Osteocyte (in vitro differentiated cells): ENCODE measurements around the gene UBR2. TPM values are rescaled to one million over a fixed set of nuclear protein-coding genes. Genes with fewer than 3 reads are reported as not detected.
"Not testable (repeated sequence)": the region's sequence is repeated elsewhere in the genome, so short reads cannot be mapped to it uniquely, and the experiment has no call there.

Experiments
- DNase-seq: peaks from one replicate; pipeline ENCODE4 v3.0.0; 2021; ENCODE audit warnings: mixed read lengths; ENCODE audit not compliant: unreplicated experiment; ENCODE audit errors: extremely low spot score
- H3K27ac Mint-ChIP-seq: one replicate; pipeline ENCODE4 v1.8.0; 2021; ENCODE audit warnings: mild to moderate bottlenecking, mixed read lengths; ENCODE audit not compliant: unreplicated experiment
- H3K27me3 Mint-ChIP-seq: one replicate; pipeline ENCODE4 v1.8.0; 2021; ENCODE audit warnings: mixed read lengths; ENCODE audit not compliant: unreplicated experiment
- H3K36me3 Mint-ChIP-seq: one replicate; pipeline ENCODE4 v1.8.0; 2021; ENCODE audit warnings: mixed read lengths; ENCODE audit not compliant: unreplicated experiment
- H3K4me1 Mint-ChIP-seq: one replicate; pipeline ENCODE4 v1.8.0; 2021; ENCODE audit warnings: mixed read lengths; ENCODE audit not compliant: unreplicated experiment
- H3K4me3 Mint-ChIP-seq: one replicate; pipeline ENCODE4 v1.8.0; 2021; ENCODE audit warnings: mild to moderate bottlenecking, moderate library complexity, mixed read lengths; ENCODE audit not compliant: unreplicated experiment
- H3K9me3 Mint-ChIP-seq: one replicate; pipeline ENCODE4 v1.8.0; 2021; ENCODE audit warnings: mixed read lengths; ENCODE audit not compliant: unreplicated experiment
- total RNA-seq: library from RNA; stranded (reverse); gene quantifications from 2 replicates; pipeline ENCODE4 v1.2.1, GENCODE V29; 2021
- TF ChIP-seq, protein P1 (sequence below): fragments of 200-600 bp; sonication (generic); IDR thresholded peaks from 2 replicates; pipeline ENCODE4 v1.5.0; 2021; ENCODE audit warnings: antibody characterized with exemption, mild to moderate bottlenecking, moderate library complexity

The UBR2 gene
- total RNA-seq, 1 donor from 2014 or later = 29.3 TPM

DNA sequence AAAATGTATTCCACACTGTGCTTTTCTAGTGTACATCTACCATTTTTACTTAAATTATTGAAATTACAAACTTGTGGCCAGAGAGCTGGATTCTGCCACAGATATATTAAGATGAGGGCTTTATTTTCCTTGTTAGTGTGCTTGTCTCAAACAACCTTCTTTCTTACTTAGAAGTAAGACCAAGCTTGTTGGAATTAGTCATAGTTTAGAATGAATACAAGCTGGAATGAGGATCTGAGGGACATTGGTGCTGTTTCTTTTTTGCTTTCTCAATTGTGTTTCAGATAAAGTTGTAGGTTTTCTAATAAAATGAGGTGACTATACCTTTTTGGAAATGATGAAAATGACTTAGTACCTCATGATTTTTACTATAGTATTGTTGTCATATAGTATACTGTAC, 40.3 kb downstream of the UBR2 start:
- no peaks in the 10 kb centered on the region for H3K27me3 Mint-ChIP-seq
- TF ChIP-seq, protein P1, sequence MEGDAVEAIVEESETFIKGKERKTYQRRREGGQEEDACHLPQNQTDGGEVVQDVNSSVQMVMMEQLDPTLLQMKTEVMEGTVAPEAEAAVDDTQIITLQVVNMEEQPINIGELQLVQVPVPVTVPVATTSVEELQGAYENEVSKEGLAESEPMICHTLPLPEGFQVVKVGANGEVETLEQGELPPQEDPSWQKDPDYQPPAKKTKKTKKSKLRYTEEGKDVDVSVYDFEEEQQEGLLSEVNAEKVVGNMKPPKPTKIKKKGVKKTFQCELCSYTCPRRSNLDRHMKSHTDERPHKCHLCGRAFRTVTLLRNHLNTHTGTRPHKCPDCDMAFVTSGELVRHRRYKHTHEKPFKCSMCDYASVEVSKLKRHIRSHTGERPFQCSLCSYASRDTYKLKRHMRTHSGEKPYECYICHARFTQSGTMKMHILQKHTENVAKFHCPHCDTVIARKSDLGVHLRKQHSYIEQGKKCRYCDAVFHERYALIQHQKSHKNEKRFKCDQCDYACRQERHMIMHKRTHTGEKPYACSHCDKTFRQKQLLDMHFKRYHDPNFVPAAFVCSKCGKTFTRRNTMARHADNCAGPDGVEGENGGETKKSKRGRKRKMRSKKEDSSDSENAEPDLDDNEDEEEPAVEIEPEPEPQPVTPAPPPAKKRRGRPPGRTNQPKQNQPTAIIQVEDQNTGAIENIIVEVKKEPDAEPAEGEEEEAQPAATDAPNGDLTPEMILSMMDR = no peak
- H3K36me3 Mint-ChIP-seq = peaks cover 17% of the 10 kb centered on the region
- H3K4me3 Mint-ChIP-seq = no peak overlapping the region
- H3K27ac Mint-ChIP-seq = no peak overlapping the region
- H3K4me1 Mint-ChIP-seq = no peaks in the 10 kb centered on the region
- no peaks in the 10 kb centered on the region for H3K9me3 Mint-ChIP-seq
- DNase-seq = no peak

DNA sequence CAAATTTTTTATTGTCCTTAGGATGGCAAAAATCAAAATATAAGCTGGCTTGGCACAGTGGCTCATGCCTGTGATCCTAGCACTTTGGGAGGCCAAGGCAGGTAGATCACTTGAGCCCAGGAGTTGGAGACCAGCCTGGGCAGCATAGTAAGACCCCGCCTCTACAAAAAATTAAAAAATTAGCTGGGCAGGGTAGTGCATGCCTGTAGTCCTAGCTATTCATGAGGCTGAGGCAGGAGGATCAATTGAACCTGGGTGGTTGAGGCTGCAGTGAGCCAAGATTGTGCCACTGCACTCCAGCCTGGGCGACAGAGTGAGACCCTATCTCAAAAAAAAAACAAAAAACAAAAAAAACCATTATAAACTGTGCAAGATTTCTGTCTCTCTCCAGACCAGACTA, 40.9 kb downstream of the UBR2 start:
- H3K27me3 Mint-ChIP-seq, H3K27ac Mint-ChIP-seq, H3K4me3 Mint-ChIP-seq, H3K9me3 Mint-ChIP-seq, H3K4me1 Mint-ChIP-seq, DNase-seq: not testable (repeated sequence)
- peaks cover 17% of the 10 kb centered on the region for H3K36me3 Mint-ChIP-seq

- Mint-ChIP-seq H3K27me3 (no peaks in the 10 kb centered on the region), H3K4me1 (no peaks in the 10 kb centered on the region), H3K4me3 (no peak overlapping the region), H3K27ac (no peak overlapping the region), H3K9me3 (no peaks in the 10 kb centered on the region), H3K36me3 (peaks cover 16% of the 10 kb centered on the region)
- DNase-seq = no peak
- TF ChIP-seq, protein P1 = no peak
Measured at GRCh38 chr6:42610416-42610815, 46.6 kb downstream of the UBR2 start.

DNA sequence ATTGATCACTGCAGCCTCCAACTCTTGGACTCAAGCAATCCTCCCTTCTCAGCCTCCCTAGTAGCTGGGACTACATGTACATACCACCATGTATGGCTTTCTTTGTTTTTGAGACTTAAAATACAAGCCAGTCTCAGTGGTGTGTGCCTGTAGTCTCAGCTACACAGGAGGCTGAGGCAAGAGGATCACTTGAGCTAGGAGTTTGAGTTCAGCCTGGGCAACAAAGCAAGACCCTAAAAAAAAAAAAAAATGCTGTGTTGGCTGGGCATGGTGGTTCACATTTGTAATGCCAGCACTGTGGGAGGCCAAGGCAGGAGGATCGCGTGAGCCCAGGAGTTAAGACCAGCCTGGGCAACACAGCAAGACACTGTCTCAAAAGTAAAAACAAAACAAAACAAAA, 51.7 kb downstream of the UBR2 start:
- Mint-ChIP-seq H3K9me3 (no peaks in the 10 kb centered on the region), H3K36me3 (peaks cover 30% of the 10 kb centered on the region), H3K27me3 (no peaks in the 10 kb centered on the region), H3K27ac (no peak overlapping the region), H3K4me3 (no peak overlapping the region), H3K4me1 (no peaks in the 10 kb centered on the region)
- TF ChIP-seq, protein P1 = no peak
- DNase-seq = no peak

DNA sequence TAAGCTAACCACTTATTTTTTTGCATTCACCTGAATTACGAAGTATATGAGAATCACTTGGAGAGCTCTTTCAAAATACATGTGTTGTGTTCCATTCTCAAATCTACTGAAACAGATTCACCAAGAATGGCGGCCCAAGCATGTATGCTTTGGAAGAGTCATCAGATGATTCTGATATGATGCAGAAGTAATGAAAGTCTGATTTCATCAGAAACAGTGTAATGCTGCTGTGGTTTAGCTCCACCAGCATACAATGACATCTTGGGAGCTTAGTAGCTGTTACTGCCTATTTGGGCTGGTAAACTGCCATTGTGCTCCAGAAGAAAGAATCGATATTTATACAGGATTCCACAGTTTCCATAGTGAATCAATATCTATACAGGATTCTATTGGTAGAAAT, 52.9 kb downstream of the UBR2 start:
- H3K27ac Mint-ChIP-seq = no peak overlapping the region
- DNase-seq = no peak
- H3K36me3 Mint-ChIP-seq = peaks cover 35% of the 10 kb centered on the region
- no peaks in the 10 kb centered on the region for H3K4me1 Mint-ChIP-seq
- H3K27me3 Mint-ChIP-seq = no peaks in the 10 kb centered on the region
- H3K9me3 Mint-ChIP-seq = no peaks in the 10 kb centered on the region
- TF ChIP-seq, protein P1 = no peak
- no peak overlapping the region for H3K4me3 Mint-ChIP-seq

- Mint-ChIP-seq H3K9me3 (no peaks in the 10 kb centered on the region), H3K4me1 (no peaks in the 10 kb centered on the region), H3K36me3 (peaks cover 40% of the 10 kb centered on the region), H3K27me3 (no peaks in the 10 kb centered on the region), H3K27ac (no peak overlapping the region), H3K4me3 (no peak overlapping the region)
- no peak for DNase-seq
- TF ChIP-seq, protein P1 = no peak
Measured at GRCh38 chr6:42618105-42618504, 54.3 kb downstream of the UBR2 start.
